H1 (cell line): ENCODE measurements around the gene TBX2. TPM values are rescaled to one million over a fixed set of nuclear protein-coding genes. Genes with fewer than 3 reads are reported as not detected.

Experiments used
- BRCA1 ChIP-seq: IDR thresholded peaks from 2 replicates; pipeline ENCODE4 v1.6.1; 2012; ENCODE audit warnings: low read depth, low read length, improper control_type of control experiment
- CBX5 ChIP-seq: fragments of 300-800, 300-1000 bp; sonication (generic); IDR thresholded peaks from 2 replicates; pipeline ENCODE4 v1.7.1; 2016; ENCODE audit warnings: antibody characterized with exemption, low read length, low read depth
- CEBPB ChIP-seq: IDR thresholded peaks from 2 replicates; pipeline ENCODE4 v1.6.1; 2012; ENCODE audit warnings: low read depth, low read length
- SIRT6 ChIP-seq: IDR thresholded peaks from one replicate; pipeline ENCODE4 v1.7.1; 2012; ENCODE audit warnings: low read length, inconsistent platforms
- SP2 ChIP-seq: IDR thresholded peaks from 2 replicates; pipeline ENCODE4 v1.6.1; 2012; ENCODE audit warnings: mild to moderate bottlenecking, low read length, inconsistent platforms
- TAF7 ChIP-seq: optimal IDR thresholded peaks from 2 replicates; pipeline ENCODE3; 2011; ENCODE audit warnings: low read depth, mild to moderate bottlenecking, inconsistent platforms, low read length, moderate library complexity, borderline replicate concordance
- polyA plus RNA-seq, 7 experiments: library from polyadenylated mRNA; depleted of rRNA in 3 of 7; stranded (reverse) in 5 of 7; unstranded in 2 of 7; fragments of >200 nt in 5 of 7; fragments of 200-250 nt in 2 of 7; gene quantifications; 1 replicate in 5 of 7; 2 replicates in 1 of 7; 4 replicates in 1 of 7; pipeline versions ENCODE4 v1.2.1 to v1.2.3, GENCODE V29; 2011 to 2013; ENCODE audit warnings: missing spikeins in 2 of 7, mixed read lengths in 2 of 7
- total RNA-seq: library from RNA; stranded (reverse); fragmentation: NEBNext Ultra II Directional; extraction: Animal tissue kit (Norgen Biotek cat#: 25700); gene quantifications from 2 replicates; pipeline ENCODE4 v1.2.1, GENCODE V29; 2021
- TF ChIP-seq, protein P1 (sequence below), 3 experiments: IDR thresholded peaks; 1 replicate in 2 of 3; 2 replicates in 1 of 3; pipeline versions ENCODE4 v1.5.1 to v1.6.1; 2011; ENCODE audit warnings: low read length in 3 of 3, mild to moderate bottlenecking in 3 of 3, inconsistent platforms in 2 of 3, low read depth in 1 of 3, moderate library complexity in 1 of 3; ENCODE audit not compliant: insufficient read depth in 1 of 3; ENCODE audit errors: control extremely low read depth in 1 of 3
- TF ChIP-seq, protein P2 (sequence below): IDR thresholded peaks from 2 replicates; pipeline ENCODE4 v1.6.1; 2011; ENCODE audit warnings: low read length, improper control_type of control experiment
- TF ChIP-seq, protein P3 (sequence below): IDR thresholded peaks from 2 replicates; pipeline ENCODE4 v1.6.1; 2011; ENCODE audit warnings: low read depth, mild to moderate bottlenecking, low read length; ENCODE audit not compliant: insufficient read depth

Gene TBX2
- total and polyA plus RNA-seq, 2 of the 8 experiments (the other 6 are each of a cell fraction or from before 2014, with no cell fraction given), result not detected

DNA sequence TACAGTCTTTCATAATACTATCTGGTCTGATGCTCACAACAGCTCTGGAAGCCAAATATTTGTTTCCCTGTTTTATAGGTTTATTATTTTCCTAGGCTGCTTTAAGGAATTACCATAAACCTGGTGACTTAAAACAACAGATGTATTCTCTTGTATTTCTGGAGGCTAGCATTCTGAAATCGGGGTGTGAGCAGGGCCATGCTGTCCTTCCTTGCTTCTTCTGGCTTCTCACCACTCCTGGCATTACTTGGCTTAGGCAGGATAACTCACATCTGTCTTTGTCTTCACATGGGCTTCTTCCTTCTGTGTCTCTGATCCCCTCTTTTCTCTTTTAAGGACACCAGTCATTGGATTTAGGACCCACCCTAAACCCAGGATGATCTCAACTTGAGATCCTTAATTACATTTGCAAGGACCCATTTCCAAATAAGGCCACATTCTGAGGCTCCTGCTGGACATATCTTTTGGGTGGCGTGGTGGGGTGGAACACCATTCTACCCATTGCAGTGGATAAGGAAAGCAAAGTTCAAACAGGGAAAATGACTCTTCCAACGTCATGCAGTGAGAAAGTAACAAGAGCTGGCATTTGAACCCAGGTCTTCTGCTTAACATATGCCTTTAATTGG lies 39.2 kb upstream of the TBX2 start (continued):
- TF ChIP-seq, protein P1, sequence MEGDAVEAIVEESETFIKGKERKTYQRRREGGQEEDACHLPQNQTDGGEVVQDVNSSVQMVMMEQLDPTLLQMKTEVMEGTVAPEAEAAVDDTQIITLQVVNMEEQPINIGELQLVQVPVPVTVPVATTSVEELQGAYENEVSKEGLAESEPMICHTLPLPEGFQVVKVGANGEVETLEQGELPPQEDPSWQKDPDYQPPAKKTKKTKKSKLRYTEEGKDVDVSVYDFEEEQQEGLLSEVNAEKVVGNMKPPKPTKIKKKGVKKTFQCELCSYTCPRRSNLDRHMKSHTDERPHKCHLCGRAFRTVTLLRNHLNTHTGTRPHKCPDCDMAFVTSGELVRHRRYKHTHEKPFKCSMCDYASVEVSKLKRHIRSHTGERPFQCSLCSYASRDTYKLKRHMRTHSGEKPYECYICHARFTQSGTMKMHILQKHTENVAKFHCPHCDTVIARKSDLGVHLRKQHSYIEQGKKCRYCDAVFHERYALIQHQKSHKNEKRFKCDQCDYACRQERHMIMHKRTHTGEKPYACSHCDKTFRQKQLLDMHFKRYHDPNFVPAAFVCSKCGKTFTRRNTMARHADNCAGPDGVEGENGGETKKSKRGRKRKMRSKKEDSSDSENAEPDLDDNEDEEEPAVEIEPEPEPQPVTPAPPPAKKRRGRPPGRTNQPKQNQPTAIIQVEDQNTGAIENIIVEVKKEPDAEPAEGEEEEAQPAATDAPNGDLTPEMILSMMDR (IDR thresholded peaks at IDR 0.05; ENCODE audit: control extremely low read depth in 1 of 3, insufficient read depth in 1 of 3, low read depth in 1 of 3, low read length in 3 of 3), result no peak
- TF ChIP-seq BRCA1, result no peak
- no peak for TF ChIP-seq CEBPB
- TF ChIP-seq TAF7, result no peak
- no peak for TF ChIP-seq SP2
- TF ChIP-seq, protein P2, sequence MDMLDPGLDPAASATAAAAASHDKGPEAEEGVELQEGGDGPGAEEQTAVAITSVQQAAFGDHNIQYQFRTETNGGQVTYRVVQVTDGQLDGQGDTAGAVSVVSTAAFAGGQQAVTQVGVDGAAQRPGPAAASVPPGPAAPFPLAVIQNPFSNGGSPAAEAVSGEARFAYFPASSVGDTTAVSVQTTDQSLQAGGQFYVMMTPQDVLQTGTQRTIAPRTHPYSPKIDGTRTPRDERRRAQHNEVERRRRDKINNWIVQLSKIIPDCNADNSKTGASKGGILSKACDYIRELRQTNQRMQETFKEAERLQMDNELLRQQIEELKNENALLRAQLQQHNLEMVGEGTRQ, result no peak
- no peak for TF ChIP-seq SIRT6
- TF ChIP-seq, protein P3, sequence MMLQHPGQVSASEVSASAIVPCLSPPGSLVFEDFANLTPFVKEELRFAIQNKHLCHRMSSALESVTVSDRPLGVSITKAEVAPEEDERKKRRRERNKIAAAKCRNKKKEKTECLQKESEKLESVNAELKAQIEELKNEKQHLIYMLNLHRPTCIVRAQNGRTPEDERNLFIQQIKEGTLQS, result no peak
- no peak for TF ChIP-seq CBX5
